HT-29 (cell line): ENCODE data around the gene POU2F3. TPM values are rescaled to one million over a fixed set of nuclear protein-coding genes. Genes with fewer than 3 reads are reported as not detected.

Experiments used
- DNase-seq: peaks from one replicate; pipeline ENCODE4 v3.0.0-alpha.2; 2015; ENCODE audit warnings: low spot score
- total RNA-seq: library from RNA; depleted of rRNA; stranded (reverse); fragments of >200 nt; shearing (Covaris generic); gene quantifications from 2 replicates; pipeline ENCODE4 v1.2.3, GENCODE V29; 2014

POU2F3 gene
- total RNA-seq, 1 experiment from 2014 or later: 0.28 TPM

DNA sequence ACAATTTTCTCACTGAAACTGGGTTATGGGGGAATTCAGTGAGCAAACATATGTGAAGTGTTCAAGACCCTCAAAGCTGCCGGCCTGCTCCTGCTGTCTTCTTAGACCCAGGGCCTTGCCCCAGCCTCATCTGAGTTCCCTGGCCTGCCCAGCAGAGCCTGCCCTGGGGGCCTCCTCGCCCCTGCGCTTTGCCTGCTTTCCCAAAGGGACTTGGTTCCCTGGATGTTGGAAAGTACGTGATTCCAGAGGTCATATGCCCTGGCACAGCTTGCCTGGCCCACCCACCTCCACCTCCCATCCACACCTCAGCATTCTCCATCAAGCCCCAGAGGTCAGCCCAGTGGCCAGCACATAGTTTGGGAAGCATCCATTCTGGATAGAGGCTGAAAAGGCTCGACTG is 13.7 kb upstream of the POU2F3 start:
- DNase-seq: no peak

DNA sequence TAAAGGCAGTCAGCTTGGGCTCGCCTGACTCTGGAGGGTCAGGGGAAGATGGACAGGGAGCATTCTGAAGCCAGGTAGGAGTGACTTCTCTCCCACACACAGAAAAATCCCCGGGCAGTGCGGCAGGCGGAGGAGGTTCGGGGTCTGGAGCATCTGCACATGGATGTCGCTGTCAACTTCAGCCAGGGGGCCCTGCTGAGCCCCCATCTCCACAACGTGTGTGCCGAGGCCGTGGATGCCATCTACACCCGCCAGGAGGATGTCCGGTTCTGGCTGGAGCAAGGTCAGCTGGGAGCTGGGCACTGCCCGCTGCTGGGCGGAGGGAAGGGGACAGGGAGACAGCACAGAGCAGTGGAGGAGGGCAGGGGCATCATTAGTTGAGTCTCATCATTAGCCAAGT is 13.2 kb upstream of the POU2F3 start:
- DNase-seq: no peak

DNA sequence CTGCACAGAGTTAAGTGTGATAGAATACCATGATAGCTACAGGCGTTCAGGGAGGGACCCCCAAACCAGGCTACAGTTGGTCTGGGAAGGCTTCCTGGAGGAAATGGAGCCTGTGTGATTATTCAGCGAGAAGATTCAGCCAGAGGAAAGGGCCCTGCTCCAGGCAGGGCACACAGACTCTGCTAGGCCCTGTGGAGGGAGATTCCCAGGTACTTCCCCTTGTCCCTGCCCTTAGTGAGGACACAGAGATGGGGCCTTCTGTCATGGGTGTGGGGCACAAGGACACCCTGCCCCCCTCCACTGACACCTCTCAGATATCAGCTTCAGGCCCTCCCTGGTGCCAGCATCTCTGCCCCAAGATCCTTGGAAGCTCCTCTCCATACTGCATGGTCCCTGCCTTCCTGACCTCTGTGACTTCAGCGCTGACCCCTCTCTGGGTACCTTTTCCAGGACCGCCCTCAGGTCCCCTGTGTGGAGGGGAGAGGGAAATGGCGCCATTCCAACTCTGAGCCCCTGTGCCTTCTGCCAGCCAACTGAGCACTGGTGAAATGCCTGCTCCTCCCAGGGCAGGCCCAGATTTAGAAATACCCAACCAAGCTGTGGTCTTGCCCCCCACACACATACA is 12.6 kb upstream of the POU2F3 start:
- no peak for DNase-seq

DNA sequence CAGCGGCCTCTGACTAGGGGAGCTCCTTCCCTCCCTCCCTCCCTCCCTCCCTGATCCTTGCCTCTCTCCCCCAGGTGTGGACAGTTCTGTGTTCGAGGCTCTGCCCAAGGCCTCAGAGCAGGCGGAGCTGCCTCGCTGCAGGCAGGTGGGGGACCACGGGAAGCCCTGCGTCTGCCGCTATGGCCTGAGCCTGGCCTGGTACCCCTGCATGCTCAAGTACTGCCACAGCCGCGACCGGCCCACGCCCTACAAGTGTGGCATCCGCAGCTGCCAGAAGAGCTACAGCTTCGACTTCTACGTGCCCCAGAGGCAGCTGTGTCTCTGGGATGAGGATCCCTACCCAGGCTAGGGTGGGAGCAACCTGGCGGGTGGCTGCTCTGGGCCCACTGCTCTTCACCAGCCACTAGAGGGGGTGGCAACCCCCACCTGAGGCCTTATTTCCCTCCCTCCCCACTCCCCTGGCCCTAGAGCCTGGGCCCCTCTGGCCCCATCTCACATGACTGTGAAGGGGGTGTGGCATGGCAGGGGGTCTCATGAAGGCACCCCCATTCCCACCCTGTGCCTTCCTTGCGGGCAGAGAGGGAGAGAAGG is 11.1 kb upstream of the POU2F3 start:
- DNase-seq: peak; percentile 22

DNA sequence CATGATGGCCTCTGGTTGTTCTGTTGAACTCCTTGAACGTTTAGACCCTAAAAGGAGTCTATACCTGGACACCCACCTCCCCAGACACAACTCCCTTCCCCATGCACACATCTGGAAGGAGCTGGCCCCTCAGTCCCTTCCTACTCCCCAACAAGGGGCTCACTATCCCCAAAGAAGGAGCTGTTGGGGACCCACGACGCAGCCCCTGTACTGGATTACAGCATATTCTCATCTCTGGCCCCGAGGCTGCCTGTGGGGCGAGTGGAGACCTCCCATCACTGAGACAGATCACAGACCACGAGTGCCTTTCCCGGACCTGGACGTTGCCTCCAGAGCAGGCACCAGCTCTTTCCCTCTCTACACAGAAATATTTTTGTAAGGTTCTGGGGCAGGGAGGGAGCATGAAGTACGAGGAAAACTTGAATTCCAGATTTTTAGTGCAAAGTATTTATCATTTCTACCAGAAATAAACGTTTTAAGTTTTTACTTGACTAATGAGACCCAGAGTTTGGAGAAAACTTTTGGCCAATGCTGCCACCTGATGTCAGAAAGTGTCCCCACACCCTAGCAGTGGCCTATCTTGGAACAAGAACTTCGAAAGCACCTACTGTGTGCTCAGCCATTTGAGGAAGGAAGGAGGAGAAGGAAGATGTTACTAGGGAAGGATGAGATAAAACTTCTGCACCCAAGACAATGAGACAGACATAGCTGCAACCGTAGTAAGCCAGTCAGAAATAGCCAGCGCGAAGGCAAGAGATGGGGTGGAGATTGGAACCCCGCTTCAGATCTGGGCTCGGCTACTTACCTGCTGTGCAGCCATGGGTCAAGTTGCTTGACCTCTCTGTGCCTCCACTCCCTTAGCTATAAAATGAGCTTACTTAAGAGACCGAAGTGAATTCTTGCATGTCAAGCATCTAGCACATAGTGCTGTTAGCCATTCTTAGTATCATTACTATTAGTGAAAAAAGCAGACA is 10.2 kb upstream of the POU2F3 start:
- DNase-seq: peak; percentile 58

DNA sequence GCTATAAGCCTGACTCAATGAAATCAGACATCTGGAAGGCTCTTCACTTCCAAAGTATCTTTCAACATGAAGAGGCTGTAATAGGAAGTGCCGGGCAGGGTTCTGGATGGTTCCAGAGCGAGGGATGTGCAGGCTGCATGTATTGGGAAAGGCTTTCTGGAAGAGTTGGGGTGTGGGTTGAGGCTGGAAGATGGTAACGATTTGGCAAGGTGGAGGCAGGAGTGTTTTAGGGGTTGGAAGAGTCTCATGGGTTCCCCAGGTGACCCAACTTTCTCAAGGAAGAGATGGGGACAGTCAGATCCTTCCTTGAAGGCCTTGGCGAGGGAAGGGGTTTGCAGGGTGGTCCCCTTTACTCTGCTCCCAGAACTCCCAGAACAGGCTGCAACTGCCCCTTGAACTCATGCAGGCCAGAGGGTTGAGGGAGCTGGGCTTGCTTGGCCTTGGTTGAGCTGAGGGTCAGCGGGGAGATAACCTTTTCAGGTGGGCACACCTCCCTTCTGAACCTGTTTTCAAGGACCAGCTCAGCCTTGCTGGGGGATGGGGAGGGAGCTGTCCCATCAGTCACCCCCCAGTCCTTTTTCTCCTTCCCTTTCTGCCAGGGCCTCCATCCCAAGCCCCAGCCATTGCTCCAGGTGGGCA is 9.4 kb upstream of the POU2F3 start:
- DNase-seq: no peak

DNA sequence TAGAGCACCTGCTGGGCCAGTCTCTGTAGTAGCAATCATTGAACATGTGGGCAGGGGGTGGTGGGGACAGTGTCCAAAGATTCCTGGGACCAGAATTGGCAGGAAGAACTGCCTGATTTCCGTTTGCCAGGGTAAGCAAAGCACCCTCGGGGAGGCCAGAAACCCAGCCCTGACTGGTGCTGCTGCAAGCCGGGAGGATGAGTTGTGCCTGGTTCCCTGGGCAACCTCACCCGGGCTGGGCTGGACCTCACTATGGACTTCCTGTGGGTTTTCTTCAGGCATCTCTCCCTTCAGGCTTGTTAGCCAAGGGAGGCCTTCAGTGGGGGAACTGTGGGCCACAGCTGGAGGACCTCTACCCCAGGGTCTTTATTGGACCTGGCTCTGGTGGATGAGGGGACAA is 8.0 kb upstream of the POU2F3 start:
- DNase-seq: no peak

DNA sequence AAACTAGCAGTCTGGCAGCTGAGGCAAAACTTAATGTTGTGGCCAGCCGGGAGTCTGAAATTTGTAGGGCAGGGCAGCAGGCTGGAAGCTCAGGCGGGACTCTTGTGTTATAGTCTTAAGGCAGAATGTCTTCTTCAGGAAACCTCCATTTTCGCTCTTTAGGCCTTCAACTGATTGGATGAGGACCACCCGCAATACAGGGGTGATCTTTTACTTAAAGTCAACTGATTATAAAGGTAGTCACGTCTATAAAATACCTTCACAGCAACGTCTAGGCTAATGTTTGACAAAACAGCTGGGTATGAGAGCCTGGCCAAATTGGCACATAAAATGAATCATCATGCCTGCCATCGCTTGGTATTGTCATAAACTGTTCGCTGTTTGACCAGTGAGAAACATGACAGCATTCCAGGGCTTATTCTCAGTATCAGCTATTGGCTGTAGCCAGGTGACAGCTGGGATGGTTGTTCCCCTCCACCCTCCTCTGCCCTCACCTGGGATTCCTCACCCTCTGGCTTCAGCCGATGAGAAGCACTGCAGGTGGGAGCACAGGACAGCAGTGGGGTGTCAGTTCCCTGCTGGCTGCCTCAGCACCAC is 6.6 kb upstream of the POU2F3 start:
- no peak for DNase-seq

DNA sequence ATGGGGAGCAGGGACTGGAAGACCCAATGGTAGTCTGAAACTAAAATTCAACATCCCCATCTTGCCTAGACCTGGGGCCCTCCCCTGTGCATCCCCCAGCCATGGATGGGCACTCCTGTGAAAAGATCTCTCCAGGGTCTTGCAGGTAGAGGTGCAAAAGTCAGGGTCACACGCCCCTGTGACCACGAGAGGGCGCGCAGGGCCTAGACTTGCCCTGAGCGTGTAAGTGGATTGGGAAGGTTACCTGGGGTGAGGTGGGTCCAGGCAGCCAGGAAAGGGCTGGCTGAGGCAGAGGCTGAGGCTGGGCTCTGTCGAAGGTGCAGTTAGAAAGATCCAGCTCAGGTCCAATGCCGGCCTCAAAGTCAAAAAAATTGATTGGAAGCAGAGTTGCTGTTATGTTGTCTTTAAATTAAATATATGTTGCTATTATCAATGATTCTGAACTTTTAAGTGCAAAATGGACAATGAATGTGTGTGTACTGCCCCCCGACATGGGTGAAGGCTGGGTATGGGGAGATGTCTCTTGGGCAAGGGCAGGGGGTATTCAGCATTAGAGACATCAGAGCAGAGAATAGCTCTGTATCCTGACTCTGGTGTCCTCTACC is 4.8 kb upstream of the POU2F3 start:
- DNase-seq: peak; percentile 91

DNA sequence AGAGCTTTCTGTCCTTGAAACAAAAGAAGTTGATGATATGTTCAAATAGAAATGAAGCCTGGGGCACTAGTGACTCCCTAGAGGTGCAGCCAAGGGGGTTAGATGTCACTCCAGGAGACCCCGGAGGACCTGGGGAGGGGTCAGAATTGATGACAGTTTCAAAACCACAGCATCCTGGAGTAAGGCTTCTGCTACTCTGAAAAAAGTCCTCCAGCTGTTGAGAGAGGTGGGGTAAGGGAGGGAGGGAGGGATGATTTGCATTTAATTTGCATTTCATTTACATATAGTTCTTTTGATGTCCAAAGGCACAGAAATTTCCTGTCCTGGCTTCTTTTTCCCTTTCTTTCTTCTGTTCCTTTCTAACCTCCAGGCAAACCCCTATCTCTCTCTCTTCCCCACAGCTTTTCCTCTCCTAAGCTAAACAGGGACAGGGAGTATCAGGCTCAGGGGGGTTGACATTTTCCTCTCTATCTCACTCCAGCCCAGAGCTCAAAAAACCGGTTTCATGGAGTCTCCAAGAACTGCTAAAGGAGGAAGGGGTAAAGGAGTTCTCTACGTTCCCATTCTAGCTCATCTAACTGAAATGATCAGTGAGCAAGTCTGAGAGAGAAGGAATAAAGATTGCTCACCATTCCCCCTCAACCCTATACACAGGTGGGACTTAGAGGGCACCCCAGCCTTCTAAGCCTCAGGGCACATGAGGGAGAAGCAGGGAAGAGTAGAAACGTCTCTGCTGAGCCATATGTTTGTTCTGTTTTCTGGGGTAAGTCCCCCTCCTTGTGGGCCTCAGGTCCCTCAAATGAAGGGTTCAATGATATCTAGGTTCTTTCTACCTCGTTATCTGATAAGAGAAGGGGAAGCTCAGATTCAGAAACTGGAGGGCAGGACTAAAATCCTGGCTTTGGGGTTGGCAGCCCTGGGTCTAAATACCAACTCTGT is 3.5 kb upstream of the POU2F3 start:
- peak; percentile 66 for DNase-seq

DNA sequence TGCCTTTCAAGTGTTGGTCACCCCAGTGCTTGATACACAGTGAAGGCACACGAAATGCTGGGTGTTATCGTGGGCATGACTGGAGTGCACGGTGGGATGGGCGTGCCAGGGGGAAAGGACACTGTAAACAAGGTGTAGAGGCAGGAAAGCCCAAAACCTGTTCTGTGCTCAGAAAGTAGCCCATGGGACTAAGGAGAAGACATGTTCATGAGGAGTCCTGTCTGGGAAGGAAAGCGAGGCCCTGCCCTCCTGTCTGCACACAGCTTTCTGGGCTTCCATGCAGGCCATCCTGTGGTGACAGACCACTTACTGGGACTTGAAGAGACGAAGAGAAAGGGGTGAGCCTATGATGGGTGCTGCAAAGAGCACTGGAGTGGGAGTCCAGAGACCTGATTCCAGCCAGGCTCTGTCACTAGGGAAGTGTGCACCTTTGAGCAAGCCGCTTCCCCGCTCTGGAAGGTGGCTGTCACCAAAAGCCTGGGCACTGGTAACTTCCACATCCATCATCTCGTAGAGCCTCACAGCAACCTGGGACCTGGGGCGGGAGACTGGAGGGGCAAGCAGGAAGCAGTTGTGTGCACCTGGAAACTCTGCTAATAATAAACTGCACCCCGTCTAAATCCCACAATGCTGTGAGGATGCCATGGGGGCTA is 846 bp upstream of the POU2F3 start:
- no peak for DNase-seq

DNA sequence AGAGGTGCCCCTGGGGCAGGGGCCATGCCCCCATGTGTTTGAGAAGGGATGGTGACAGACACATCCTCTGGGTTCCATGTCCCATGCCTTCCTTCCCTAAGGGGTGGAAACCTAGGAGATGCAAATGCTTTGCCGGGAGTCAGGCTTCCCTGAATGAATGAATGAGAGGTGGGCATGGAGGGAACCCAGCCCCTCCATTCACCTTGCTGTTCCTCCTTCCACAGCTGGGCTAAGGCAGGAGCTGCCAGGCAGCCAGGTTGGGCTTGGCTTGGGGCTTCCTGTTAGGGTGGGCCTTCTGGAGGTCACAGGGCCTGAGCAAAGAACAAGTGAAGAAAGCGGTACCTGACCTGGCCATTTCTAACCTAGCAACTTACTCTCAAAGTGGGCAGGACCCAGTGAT is 926 bp downstream of the POU2F3 start:
- DNase-seq: no peak

DNA sequence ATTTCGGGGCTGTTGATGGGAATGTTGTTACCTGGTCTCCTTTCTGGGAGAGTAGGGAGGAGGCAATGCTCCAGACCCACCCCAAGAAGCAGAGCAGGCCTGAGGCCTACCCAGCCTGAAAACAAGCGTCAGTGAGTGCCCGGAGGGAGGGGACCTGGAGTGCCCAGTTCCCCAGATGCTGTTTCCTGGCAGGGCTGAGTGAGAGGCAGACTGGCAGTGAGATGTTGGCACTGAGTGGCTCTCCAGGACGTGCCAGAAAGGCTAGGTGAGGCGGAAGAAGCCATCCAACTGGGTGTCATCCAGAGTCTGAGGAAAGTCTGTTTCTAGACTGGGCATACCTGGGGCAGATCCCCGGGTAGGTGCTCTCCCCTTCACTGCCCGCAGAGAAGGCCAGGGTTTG is 1.3 kb downstream of the POU2F3 start:
- DNase-seq: no peak

DNA sequence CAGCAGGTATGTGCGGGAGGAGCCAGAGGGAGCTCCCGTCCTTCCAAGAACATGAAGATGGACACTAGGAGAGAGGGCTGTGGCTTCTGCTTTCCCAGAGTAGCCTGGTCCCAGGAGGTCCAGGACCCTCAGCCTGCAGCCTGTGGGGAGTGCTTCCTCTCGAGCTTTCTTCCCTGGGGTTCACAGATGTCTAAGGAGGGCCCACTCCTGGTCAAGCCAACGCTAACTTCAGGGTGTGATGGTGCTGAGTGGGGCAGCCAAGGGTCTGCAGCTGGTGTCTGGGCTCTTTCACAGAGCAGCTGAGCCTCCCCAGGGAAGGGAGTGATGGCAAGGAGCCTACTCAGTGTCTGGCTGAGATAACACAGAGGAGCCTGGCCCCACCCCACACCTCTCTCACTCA is 3.3 kb downstream of the POU2F3 start:
- DNase-seq: no peak

DNA sequence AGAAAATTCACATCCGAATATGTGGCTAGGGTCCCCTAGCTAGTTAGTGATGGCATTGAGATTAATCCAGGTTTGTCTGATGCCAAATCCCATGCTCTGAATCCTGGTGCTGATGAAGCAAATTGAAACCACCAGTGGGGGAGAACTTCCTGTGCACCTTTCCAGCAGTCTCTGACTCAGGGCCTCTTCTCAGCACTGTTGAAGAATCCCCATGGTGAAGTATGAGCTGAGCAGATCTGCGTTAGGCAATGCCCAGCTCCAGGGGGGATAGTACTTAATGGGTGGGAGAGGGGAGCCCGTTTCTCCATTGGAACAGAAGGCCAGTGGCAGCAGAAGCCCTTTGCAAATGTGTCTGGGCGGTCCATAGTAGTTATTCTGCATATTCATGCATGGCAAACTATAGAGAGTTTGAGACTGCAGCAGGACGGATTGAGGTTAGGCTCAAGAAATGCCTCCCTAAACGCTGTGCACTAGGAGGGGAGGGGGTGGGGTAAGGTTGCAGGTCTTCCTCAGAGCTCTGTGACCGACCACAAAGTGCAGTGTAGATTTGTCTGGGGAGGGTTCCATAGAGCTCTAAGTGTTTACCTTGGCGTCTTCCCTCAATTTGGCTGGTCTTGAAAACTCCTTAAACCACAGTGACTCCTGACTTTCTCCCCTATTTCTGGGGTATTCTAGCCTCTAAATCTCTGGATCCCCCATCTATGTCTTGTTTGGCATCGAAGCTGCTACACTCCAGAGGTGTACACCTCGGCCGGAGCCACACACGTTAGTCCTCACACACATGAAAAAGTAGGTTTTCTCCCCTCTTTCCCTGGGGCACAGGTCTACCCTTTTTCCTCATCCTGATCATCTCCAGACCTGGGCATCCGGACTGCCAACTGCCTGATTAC is 4.8 kb downstream of the POU2F3 start:
- DNase-seq: no peak

DNA sequence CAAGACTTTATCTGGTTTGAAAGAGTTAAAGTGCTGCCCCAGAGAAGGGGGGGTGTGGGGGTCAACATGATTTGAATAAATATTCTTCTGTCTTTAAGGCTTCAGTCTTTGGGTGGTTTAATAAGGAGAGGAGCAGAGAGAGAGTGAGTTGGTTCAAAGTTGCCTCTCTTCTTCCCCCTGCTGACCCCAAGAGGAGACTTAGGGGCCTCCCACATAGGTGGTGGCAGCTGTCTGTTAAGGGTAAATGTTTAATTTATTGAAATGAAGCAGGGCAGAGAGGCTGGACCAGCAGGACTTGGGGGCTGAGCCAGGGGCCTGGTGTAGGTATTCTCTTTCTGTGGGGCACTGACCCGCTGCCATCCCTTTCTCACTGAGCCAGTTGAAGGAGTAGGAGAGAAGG is 5.5 kb downstream of the POU2F3 start:
- DNase-seq: no peak

DNA sequence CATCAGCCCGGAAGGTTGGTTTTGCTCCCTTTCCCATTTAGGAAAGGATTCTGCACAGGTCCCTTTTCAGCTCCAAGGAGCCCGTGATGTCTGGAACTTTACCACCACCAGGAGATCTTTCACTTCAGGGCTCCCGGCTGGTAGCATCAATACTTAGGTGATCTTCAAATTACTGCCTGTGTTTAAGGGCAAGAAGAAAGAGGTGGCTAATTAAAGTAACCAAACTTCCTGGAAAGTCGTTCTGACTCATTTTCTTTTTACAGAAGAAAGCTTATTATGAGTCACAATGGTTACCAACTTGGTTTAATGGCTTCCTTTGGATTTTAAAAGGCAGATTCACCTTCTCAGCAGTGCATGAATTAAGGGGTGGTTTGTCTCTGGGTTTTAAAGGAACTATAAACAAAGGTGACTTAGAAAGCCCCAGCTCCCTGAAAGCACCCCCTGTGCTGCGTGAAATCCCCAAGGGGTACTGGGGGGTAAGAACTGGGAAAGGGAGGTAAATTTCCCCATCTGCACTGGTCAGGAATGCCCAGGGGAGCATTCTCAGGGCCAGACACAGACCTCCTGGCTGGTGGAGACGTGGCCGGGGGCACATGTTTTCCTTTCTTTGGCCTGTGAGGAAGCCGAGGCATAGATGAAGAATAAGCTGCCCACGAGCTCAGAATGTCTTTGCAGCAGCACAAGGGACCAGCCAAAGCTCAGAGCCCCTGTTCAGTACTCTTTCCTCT is 8.8 kb downstream of the POU2F3 start:
- peak; percentile 43 for DNase-seq
